ENCODE results near the gene ANKRD33. TPM values are rescaled to one million over a fixed set of nuclear protein-coding genes. Genes with fewer than 3 reads are reported as not detected.
A peak's percentile ranks its signal among the peaks of the same experiment; 100 is the strongest.

The ANKRD33 gene
- polyA plus RNA-seq, 1 of the 3 experiments (the other 2 are of a cell fraction), result not detected

DNA sequence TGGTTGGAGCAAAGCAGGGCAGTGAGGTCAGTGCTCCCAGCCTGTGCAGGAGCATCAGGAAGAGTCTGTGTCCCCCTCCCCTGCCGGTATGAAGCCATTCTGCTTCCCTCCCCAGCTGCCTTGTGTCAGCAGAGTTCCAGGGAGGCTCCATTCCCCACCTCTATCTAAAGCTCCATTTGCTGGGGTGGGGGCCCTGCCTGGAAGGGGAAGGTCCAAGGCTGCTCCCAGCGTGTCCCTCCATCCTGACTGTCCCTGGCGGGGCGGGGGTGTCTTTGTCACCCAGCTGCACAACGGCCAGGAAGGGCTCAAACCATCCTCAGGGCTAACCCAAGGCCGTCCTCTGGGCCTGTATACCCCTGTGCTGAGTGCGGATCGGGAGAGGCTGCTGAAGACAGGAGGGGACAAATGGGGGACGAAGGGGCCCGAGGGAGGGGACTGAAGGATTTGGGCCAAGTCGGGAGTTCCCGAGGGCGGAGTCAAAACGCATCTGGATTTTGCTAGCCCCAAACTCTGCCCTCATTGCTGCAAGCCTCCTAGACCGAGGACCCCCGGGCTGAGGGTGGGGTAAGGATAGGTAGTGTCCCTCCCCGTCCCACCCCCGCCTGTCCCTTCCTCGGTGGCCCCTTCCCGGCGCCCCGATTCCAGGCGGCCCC lies 18.7 kb downstream of the ANKRD33 start:
- Histone ChIP-seq H3K36me3 (replicated peaks in 1 of 2; ENCODE audit: control insufficient read depth in 1 of 2, insufficient read depth in 2 of 2, low read length in 1 of 2) (no peaks in the 10 kb centered on the region), H3K79me2 (ENCODE audit: insufficient read depth) (no peaks in the 10 kb centered on the region), H3K4me2 (no peak overlapping the region), H3F3A (replicated peaks; ENCODE audit: insufficient read depth) (no peaks in the 10 kb centered on the region), H3K9me3 (no peaks in the 10 kb centered on the region), H3K4me3 (ENCODE audit: low read depth in 2 of 2, low read length in 1 of 2) (no peak overlapping the region), H3K9ac (no peak overlapping the region), H3K27ac (ENCODE audit: low read depth in 2 of 2, low read length in 1 of 2) (peak overlapping the region in 1 of 2 experiments; percentile 40; a peak in 2 of 4 replicates), H3K27me3 (ENCODE audit: insufficient read depth) (no peaks in the 10 kb centered on the region), H3K4me1 (ENCODE audit: control insufficient read depth in 1 of 2, insufficient read depth in 2 of 2, low read depth in 1 of 2, low read length in 1 of 2) (peaks cover 0 to 36% of the 10 kb centered on the region in 2 experiments; a peak in 2 of 4 replicates), H2AFZ (ENCODE audit: low read depth) (no peak overlapping the region), H4K20me1 (ENCODE audit: insufficient read depth) (no peaks in the 10 kb centered on the region), H3K9me2 (no peaks in the 10 kb centered on the region)
- CTCF ChIA-PET, result interaction anchor here (1.1 to 3.9 kb wide), 6 partner anchors 12 to 118 kb away, joined by 3 to 30 read pairs (median 8); no protein-coding TSS in a partner anchor
- POLR2A ChIA-PET, result no interaction called here
- DNase-seq, result peak; percentile 47
- TF ChIP-seq, protein P1, sequence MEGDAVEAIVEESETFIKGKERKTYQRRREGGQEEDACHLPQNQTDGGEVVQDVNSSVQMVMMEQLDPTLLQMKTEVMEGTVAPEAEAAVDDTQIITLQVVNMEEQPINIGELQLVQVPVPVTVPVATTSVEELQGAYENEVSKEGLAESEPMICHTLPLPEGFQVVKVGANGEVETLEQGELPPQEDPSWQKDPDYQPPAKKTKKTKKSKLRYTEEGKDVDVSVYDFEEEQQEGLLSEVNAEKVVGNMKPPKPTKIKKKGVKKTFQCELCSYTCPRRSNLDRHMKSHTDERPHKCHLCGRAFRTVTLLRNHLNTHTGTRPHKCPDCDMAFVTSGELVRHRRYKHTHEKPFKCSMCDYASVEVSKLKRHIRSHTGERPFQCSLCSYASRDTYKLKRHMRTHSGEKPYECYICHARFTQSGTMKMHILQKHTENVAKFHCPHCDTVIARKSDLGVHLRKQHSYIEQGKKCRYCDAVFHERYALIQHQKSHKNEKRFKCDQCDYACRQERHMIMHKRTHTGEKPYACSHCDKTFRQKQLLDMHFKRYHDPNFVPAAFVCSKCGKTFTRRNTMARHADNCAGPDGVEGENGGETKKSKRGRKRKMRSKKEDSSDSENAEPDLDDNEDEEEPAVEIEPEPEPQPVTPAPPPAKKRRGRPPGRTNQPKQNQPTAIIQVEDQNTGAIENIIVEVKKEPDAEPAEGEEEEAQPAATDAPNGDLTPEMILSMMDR (IDR thresholded peaks at IDR 0.05), result no peak
- TF ChIP-seq, protein P2, sequence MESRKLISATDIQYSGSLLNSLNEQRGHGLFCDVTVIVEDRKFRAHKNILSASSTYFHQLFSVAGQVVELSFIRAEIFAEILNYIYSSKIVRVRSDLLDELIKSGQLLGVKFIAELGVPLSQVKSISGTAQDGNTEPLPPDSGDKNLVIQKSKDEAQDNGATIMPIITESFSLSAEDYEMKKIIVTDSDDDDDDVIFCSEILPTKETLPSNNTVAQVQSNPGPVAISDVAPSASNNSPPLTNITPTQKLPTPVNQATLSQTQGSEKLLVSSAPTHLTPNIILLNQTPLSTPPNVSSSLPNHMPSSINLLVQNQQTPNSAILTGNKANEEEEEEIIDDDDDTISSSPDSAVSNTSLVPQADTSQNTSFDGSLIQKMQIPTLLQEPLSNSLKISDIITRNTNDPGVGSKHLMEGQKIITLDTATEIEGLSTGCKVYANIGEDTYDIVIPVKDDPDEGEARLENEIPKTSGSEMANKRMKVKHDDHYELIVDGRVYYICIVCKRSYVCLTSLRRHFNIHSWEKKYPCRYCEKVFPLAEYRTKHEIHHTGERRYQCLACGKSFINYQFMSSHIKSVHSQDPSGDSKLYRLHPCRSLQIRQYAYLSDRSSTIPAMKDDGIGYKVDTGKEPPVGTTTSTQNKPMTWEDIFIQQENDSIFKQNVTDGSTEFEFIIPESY (IDR thresholded peaks at IDR 0.05; ENCODE audit: borderline replicate concordance, low read depth), result no peak
- TF ChIP-seq TCF12 (IDR thresholded peaks at IDR 0.05), result no peak
- 77% methylated on average over 16 of the region's 23 CpGs for WGBS (ENCODE audit: low lambda C conversion rate)

DNA sequence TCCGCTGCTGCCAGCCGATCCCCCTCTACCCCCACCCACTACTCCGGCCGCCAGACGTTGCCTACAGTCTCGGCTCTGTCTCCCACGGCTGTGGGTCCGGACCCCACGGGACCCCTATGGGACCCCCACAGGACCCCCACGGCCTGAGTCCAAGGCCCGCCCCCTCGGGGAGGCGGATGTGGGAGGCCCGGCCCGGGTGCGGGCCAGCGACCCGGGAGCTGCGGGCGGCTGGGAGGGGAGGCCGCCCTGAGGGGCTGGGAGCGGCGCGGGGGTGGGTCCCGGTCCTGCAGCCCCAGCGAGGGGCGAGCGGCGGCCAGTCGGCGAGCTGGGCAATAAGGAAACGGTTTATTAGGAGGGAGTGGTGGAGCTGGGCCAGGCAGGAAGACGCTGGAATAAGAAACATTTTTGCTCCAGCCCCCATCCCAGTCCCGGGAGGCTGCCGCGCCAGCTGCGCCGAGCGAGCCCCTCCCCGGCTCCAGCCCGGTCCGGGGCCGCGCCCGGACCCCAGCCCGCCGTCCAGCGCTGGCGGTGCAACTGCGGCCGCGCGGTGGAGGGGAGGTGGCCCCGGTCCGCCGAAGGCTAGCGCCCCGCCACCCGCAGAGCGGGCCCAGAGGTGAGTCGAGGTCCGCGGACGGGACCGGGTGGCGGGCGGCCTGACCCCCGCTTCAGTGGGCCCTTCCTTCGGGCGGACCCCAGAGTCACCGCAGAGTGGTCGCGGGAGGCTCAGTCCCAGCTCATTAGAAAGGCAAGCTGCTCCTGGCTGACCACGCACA lies 19.4 kb downstream of the ANKRD33 start, which contains the start of gene ACVRL1:
Gene ACVRL1 (plus strand): TSS at position 422 of the 773 bp plus-strand sequence. CDS start 4,971 bp downstream, outside the sequence.
- ChIA-PET CTCF (interaction anchor here (0.8 to 3.9 kb wide), 6 partner anchors 11 to 118 kb away, joined by 3 to 30 read pairs (median 3); no protein-coding TSS in a partner anchor), POLR2A (interaction anchor here (1.0 kb wide), 1 partner anchor 34 kb away, joined by 3 read pairs; no protein-coding TSS in a partner anchor)
- H3K4me3 ChIP-seq (ENCODE audit: low read depth in 2 of 2, low read length in 1 of 2), result no peak within 1 kb of the TSS
- TF ChIP-seq FOSL2 (IDR thresholded peaks at IDR 0.05; ENCODE audit: borderline replicate concordance, low read depth) (no peak), JUND (IDR thresholded peaks at IDR 0.05) (no peak), MXI1 (IDR thresholded peaks at IDR 0.05; ENCODE audit: low read depth, low read length) (no peak), FOXJ3 (CRISPR knock-in tag; IDR thresholded peaks at IDR 0.05) (no peak), FOXM1 (IDR thresholded peaks at IDR 0.05; ENCODE audit: low read depth) (no peak), CHD2 (IDR thresholded peaks at IDR 0.05; ENCODE audit: low read length, partially characterized antibody) (no peak), RXRA (IDR thresholded peaks at IDR 0.05; ENCODE audit: borderline replicate concordance, low read depth) (no peak), EP300 (IDR thresholded peaks at IDR 0.05; ENCODE audit: borderline replicate concordance in 1 of 2, low read depth in 1 of 2, low read length in 1 of 2) (no peak), RFX5 (IDR thresholded peaks at IDR 0.05; ENCODE audit: low read length) (no peak), NRF1 (IDR thresholded peaks at IDR 0.05; ENCODE audit: low read depth, low read length) (no peak), RCOR1 (IDR thresholded peaks at IDR 0.05; ENCODE audit: low read length) (no peak)
- TF ChIP-seq, protein P3, sequence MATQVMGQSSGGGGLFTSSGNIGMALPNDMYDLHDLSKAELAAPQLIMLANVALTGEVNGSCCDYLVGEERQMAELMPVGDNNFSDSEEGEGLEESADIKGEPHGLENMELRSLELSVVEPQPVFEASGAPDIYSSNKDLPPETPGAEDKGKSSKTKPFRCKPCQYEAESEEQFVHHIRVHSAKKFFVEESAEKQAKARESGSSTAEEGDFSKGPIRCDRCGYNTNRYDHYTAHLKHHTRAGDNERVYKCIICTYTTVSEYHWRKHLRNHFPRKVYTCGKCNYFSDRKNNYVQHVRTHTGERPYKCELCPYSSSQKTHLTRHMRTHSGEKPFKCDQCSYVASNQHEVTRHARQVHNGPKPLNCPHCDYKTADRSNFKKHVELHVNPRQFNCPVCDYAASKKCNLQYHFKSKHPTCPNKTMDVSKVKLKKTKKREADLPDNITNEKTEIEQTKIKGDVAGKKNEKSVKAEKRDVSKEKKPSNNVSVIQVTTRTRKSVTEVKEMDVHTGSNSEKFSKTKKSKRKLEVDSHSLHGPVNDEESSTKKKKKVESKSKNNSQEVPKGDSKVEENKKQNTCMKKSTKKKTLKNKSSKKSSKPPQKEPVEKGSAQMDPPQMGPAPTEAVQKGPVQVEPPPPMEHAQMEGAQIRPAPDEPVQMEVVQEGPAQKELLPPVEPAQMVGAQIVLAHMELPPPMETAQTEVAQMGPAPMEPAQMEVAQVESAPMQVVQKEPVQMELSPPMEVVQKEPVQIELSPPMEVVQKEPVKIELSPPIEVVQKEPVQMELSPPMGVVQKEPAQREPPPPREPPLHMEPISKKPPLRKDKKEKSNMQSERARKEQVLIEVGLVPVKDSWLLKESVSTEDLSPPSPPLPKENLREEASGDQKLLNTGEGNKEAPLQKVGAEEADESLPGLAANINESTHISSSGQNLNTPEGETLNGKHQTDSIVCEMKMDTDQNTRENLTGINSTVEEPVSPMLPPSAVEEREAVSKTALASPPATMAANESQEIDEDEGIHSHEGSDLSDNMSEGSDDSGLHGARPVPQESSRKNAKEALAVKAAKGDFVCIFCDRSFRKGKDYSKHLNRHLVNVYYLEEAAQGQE (IDR thresholded peaks at IDR 0.05; ENCODE audit: low read depth, low read length), result no peak
- TF ChIP-seq, protein P4, sequence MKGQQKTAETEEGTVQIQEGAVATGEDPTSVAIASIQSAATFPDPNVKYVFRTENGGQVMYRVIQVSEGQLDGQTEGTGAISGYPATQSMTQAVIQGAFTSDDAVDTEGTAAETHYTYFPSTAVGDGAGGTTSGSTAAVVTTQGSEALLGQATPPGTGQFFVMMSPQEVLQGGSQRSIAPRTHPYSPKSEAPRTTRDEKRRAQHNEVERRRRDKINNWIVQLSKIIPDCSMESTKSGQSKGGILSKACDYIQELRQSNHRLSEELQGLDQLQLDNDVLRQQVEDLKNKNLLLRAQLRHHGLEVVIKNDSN (IDR thresholded peaks at IDR 0.05; ENCODE audit: borderline replicate concordance, low read depth), result no peak
- TF ChIP-seq, protein P5, sequence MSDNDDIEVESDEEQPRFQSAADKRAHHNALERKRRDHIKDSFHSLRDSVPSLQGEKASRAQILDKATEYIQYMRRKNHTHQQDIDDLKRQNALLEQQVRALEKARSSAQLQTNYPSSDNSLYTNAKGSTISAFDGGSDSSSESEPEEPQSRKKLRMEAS (IDR thresholded peaks at IDR 0.05; ENCODE audit: low read depth), result no peak

More for the DNA sequence above, 19.4 kb downstream of the ANKRD33 start, which contains the start of gene ACVRL1:
- WGBS (ENCODE audit: low lambda C conversion rate), result 87% methylated on average over 56 of the region's 74 CpGs
- peaks cover 0 to 43% of the 10 kb centered on the region in 2 experiments; a peak in 2 of 4 replicates for H3K4me1 ChIP-seq (ENCODE audit: control insufficient read depth in 1 of 2, insufficient read depth in 2 of 2, low read depth in 1 of 2, low read length in 1 of 2)
- no peak within 1 kb of the TSS for H3K9ac ChIP-seq
- DNase-seq, result no peak
- H3F3A ChIP-seq (replicated peaks; ENCODE audit: insufficient read depth), result no peaks in the 10 kb centered on the region
- no peak within 1 kb of the TSS for H2AFZ ChIP-seq (ENCODE audit: low read depth)
- no peaks in the 10 kb centered on the region for H3K79me2 ChIP-seq (ENCODE audit: insufficient read depth)
- no peaks in the 10 kb centered on the region for H3K9me3 ChIP-seq
- H3K27me3 ChIP-seq (ENCODE audit: insufficient read depth), result no peaks in the 10 kb centered on the region
- H3K4me2 ChIP-seq, result no peak within 1 kb of the TSS
- no peaks in the 10 kb centered on the region for H3K9me2 ChIP-seq
- no peaks in the 10 kb centered on the region for H4K20me1 ChIP-seq (ENCODE audit: insufficient read depth)
- no peaks in the 10 kb centered on the region for H3K36me3 ChIP-seq (replicated peaks in 1 of 2; ENCODE audit: control insufficient read depth in 1 of 2, insufficient read depth in 2 of 2, low read length in 1 of 2)
- peak within 1 kb of the TSS in 1 of 2 experiments; percentile 40; a peak in 2 of 4 replicates for H3K27ac ChIP-seq (ENCODE audit: low read depth in 2 of 2, low read length in 1 of 2)

Data from SK-N-SH (cell line).